Measurements from ENCODE around the gene CPA1. TPM values are rescaled to one million over a fixed set of nuclear protein-coding genes. Genes with fewer than 3 reads are reported as not detected.

Gene CPA1
- total and polyA plus RNA-seq, 2 of the 13 experiments (the other 11 are each of a cell fraction or from before 2014, with no cell fraction given), result 0.20 to 0.58 TPM

GRCh38 chr7:130433301-130433700 lies 53.0 kb downstream of the CPA1 start:
- Histone ChIP-seq H3K4me1 (ENCODE audit: insufficient read depth, low read length) (no peaks in the 10 kb centered on the region), H3K9me3 (ENCODE audit: low read length) (no peaks in the 10 kb centered on the region), H3K4me3 (replicated peaks in 1 of 3; ENCODE audit: insufficient read depth in 1 of 3, low read depth in 2 of 3, low read length in 3 of 3) (no peak overlapping the region), H4K20me1 (ENCODE audit: insufficient read depth, low read length) (no peaks in the 10 kb centered on the region), H3K4me2 (ENCODE audit: low read depth, low read length) (no peak overlapping the region), H3K79me2 (ENCODE audit: insufficient read depth, low read length) (no peaks in the 10 kb centered on the region), H3K27ac (ENCODE audit: extremely low read length, insufficient read depth, low read length) (no peak overlapping the region), H3K9ac (ENCODE audit: insufficient read depth, low read depth, low read length) (no peak overlapping the region), H2AFZ (ENCODE audit: low read length) (no peak overlapping the region), H3K27me3 (ENCODE audit: control insufficient read depth in 1 of 2, insufficient read depth in 2 of 2, low read length in 2 of 2) (no peaks in the 10 kb centered on the region), H3K36me3 (replicated peaks in 1 of 2; ENCODE audit: control insufficient read depth in 1 of 2, insufficient read depth in 2 of 2, low read length in 2 of 2) (no peaks in the 10 kb centered on the region)
- CTCF ChIA-PET (ENCODE audit: low intra/inter-chr PET ratio, low total read pairs), result no interaction called here
- intact Hi-C loops (cut with micrococcal nuclease; ENCODE audit: unreplicated experiment) (no loop called here), in situ Hi-C loops (cut with HindIII; ENCODE audit: extremely low pct_ligation_motif_present, low pct_unique_long_range_greater_than_20kb) (no loop called here)
- POLR2A ChIA-PET, result no interaction called here
- no TSS peak for BruUV-seq (replicated peaks)
- no peak for TF ChIP-seq NFRKB (IDR thresholded peaks at IDR 0.05)
- TF ChIP-seq RFX3 (CRISPR knock-in tag; IDR thresholded peaks at IDR 0.05), result no peak
- TF ChIP-seq NCOA1 (CRISPR knock-in tag; IDR thresholded peaks at IDR 0.05), result no peak
- no peak for TF ChIP-seq ZNF713 (CRISPR knock-in tag; IDR thresholded peaks at IDR 0.05)
- no peak for TF ChIP-seq MYNN (CRISPR knock-in tag; IDR thresholded peaks at IDR 0.05; ENCODE audit: low read depth)
- TF ChIP-seq IRF9 (CRISPR knock-in tag; IDR thresholded peaks at IDR 0.05; ENCODE audit: borderline replicate concordance), result no peak
- TF ChIP-seq THAP7 (CRISPR knock-in tag; IDR thresholded peaks at IDR 0.05), result no peak
- TF ChIP-seq UBTF (CRISPR knock-in tag; IDR thresholded peaks at IDR 0.05), result no peak
- no peak for TF ChIP-seq HDAC2 (CRISPR knock-in tag; IDR thresholded peaks at IDR 0.05)
- no peak for TF ChIP-seq ZNF251 (CRISPR knock-in tag; IDR thresholded peaks at IDR 0.05)
- TF ChIP-seq ZNF776 (CRISPR knock-in tag; IDR thresholded peaks at IDR 0.05), result no peak
- TF ChIP-seq AGO1 (IDR thresholded peaks at IDR 0.05; ENCODE audit: low read depth, low read length, poor library complexity, severe bottlenecking), result no peak
- no peak for TF ChIP-seq ATF1 (CRISPR knock-in tag; IDR thresholded peaks at IDR 0.05)
- no peak for TF ChIP-seq GZF1 (CRISPR knock-in tag; IDR thresholded peaks at IDR 0.05)
- no peak for TF ChIP-seq ZHX2 (IDR thresholded peaks at IDR 0.05; ENCODE audit: low read depth)
- TF ChIP-seq ZHX2 (CRISPR knock-in tag; IDR thresholded peaks at IDR 0.05; ENCODE audit: borderline replicate concordance), result no peak
- DNase-seq (ENCODE audit: low spot score), result no peak
- 100% methylated on average over 1 of the region's 1 CpG for WGBS (ENCODE audit: low lambda C conversion rate)
- no peak for ATAC-seq
- no peak for FAIRE-seq
